Type B pancreatic cell (in vitro differentiated cells): ENCODE measurements around the gene MSX2. TPM values are rescaled to one million over a fixed set of nuclear protein-coding genes. Genes with fewer than 3 reads are reported as not detected.

Experiments used
- DNase-seq: peaks from one replicate; pipeline ENCODE4 v3.0.0; 2021; ENCODE audit warnings: mixed read lengths; ENCODE audit not compliant: unreplicated experiment; ENCODE audit errors: extremely low spot score
- H3K27ac Mint-ChIP-seq: 2 replicates; pipeline ENCODE4 v1.8.0; 2021; ENCODE audit warnings: mild to moderate bottlenecking, mixed read lengths
- H3K27me3 Mint-ChIP-seq: 2 replicates; pipeline ENCODE4 v1.8.0; 2021; ENCODE audit warnings: mixed read lengths
- H3K36me3 Mint-ChIP-seq: 2 replicates; pipeline ENCODE4 v1.8.0; 2021; ENCODE audit warnings: mixed read lengths
- H3K4me1 Mint-ChIP-seq: one replicate; pipeline ENCODE4 v1.8.0; 2021; ENCODE audit warnings: mixed read lengths; ENCODE audit not compliant: unreplicated experiment
- H3K4me3 Mint-ChIP-seq: 2 replicates; pipeline ENCODE4 v1.8.0; 2021; ENCODE audit warnings: mild to moderate bottlenecking, mixed read lengths
- H3K9me3 Mint-ChIP-seq: 2 replicates; pipeline ENCODE4 v1.8.0; 2021; ENCODE audit warnings: mixed read lengths
- CTCF ChIP-seq: fragments of 200-600 bp; sonication (generic); conservative IDR thresholded peaks from 2 replicates; pipeline ENCODE4 v1.5.0; 2021; ENCODE audit warnings: antibody characterized with exemption, mild to moderate bottlenecking
- total RNA-seq: library from RNA; stranded (reverse); gene quantifications from 2 replicates; pipeline ENCODE4 v1.2.1, GENCODE V29; 2021; ENCODE audit warnings: low replicate concordance

Gene MSX2
- total RNA-seq, 1 donor from 2014 or later = 69.7 TPM

- Mint-ChIP-seq H3K4me1 (peaks cover 35% of the 10 kb centered on the region), H3K27ac (peak overlapping the region; percentile 89), H3K36me3 (peaks cover 51% of the 10 kb centered on the region), H3K9me3 (no peaks in the 10 kb centered on the region), H3K4me3 (peak overlapping the region; percentile 91), H3K27me3 (peaks cover 83% of the 10 kb centered on the region)
- no peak for DNase-seq
- TF ChIP-seq CTCF = no peak
Observed at GRCh38 chr5:174726916-174727793, 2.8 kb downstream of the MSX2 start.

- H3K4me3 Mint-ChIP-seq = peak overlapping the region; percentile 91
- TF ChIP-seq CTCF = no peak
- peaks cover 51% of the 10 kb centered on the region for H3K36me3 Mint-ChIP-seq
- peaks cover 83% of the 10 kb centered on the region for H3K27me3 Mint-ChIP-seq
- peak overlapping the region; percentile 89 for H3K27ac Mint-ChIP-seq
- no peaks in the 10 kb centered on the region for H3K9me3 Mint-ChIP-seq
- peaks cover 32% of the 10 kb centered on the region for H3K4me1 Mint-ChIP-seq
- DNase-seq = no peak
Observed at GRCh38 chr5:174727794-174728680, 3.7 kb downstream of the MSX2 start.

GRCh38 chr5:174729075-174729680 lies 4.8 kb downstream of the MSX2 start:
- H3K9me3 Mint-ChIP-seq = no peaks in the 10 kb centered on the region

GRCh38 chr5:174731214-174732035 lies 7.0 kb downstream of the MSX2 start:
- peaks cover 42% of the 10 kb centered on the region for H3K36me3 Mint-ChIP-seq
- peaks cover 91% of the 10 kb centered on the region for H3K27me3 Mint-ChIP-seq
- H3K27ac Mint-ChIP-seq = peak overlapping the region; percentile 89
- H3K4me3 Mint-ChIP-seq = peak overlapping the region; percentile 86
- H3K9me3 Mint-ChIP-seq = no peaks in the 10 kb centered on the region
- no peak for TF ChIP-seq CTCF
- no peak for DNase-seq
- H3K4me1 Mint-ChIP-seq = peaks cover 50% of the 10 kb centered on the region

More at GRCh38 chr5:174729075-174729680, 4.8 kb downstream of the MSX2 start:
- Mint-ChIP-seq H3K27me3 (peaks cover 83% of the 10 kb centered on the region), H3K4me3 (peak overlapping the region; percentile 91), H3K4me1 (peaks cover 32% of the 10 kb centered on the region), H3K27ac (peak overlapping the region; percentile 89), H3K36me3 (peaks cover 51% of the 10 kb centered on the region)
- no peak for TF ChIP-seq CTCF
- no peak for DNase-seq
